Glutamatergic neuron (in vitro differentiated cells): ENCODE results near the gene PPP1R7. TPM values are rescaled to one million over a fixed set of nuclear protein-coding genes. Genes with fewer than 3 reads are reported as not detected.

ENCODE experiments used
- DNase-seq: peaks from one replicate; pipeline ENCODE4 v3.0.0; 2022
- H3K27ac Mint-ChIP-seq: one replicate; pipeline ENCODE4 v1.8.0; 2020; ENCODE audit warnings: mild to moderate bottlenecking, mixed read lengths, inconsistent platforms; ENCODE audit not compliant: unreplicated experiment
- H3K27me3 Mint-ChIP-seq: one replicate; pipeline ENCODE4 v1.8.0; 2020; ENCODE audit warnings: mild to moderate bottlenecking, moderate library complexity, mixed read lengths, inconsistent platforms; ENCODE audit not compliant: unreplicated experiment
- H3K36me3 Mint-ChIP-seq: one replicate; pipeline ENCODE4 v1.8.0; 2020; ENCODE audit warnings: mild to moderate bottlenecking, mixed read lengths, inconsistent platforms; ENCODE audit not compliant: unreplicated experiment
- H3K4me1 Mint-ChIP-seq: one replicate; pipeline ENCODE4 v1.8.0; 2020; ENCODE audit warnings: mild to moderate bottlenecking, low read depth, mixed read lengths, inconsistent platforms; ENCODE audit not compliant: unreplicated experiment
- H3K4me3 Mint-ChIP-seq: one replicate; pipeline ENCODE4 v1.8.0; 2020; ENCODE audit warnings: mild to moderate bottlenecking, mixed read lengths, inconsistent platforms; ENCODE audit not compliant: unreplicated experiment
- H3K9me3 Mint-ChIP-seq: one replicate; pipeline ENCODE4 v1.8.0; 2020; ENCODE audit warnings: mild to moderate bottlenecking, moderate library complexity, mixed read lengths, inconsistent platforms; ENCODE audit not compliant: unreplicated experiment
- CTCF ChIP-seq: fragments of 200-600 bp; sonication (generic); IDR thresholded peaks from one replicate; pipeline ENCODE4 v1.5.0; 2021; ENCODE audit not compliant: partially characterized antibody, unreplicated experiment
- total RNA-seq: library from RNA; stranded (reverse); fragmentation: NEBNext Ultra II Directional; extraction: Animal tissue kit (Norgen Biotek cat#: 25700); gene quantifications from one replicate; pipeline ENCODE4 v1.2.1, GENCODE V29; 2021; ENCODE audit not compliant: unreplicated experiment

PPP1R7 gene
- total RNA-seq, 1 donor from 2014 or later = 53.9 TPM

- peaks cover 3% of the 10 kb centered on the region for H3K36me3 Mint-ChIP-seq
Observed at GRCh38 chr2:241225983-241226382, 75.7 kb downstream of the PPP1R7 start.

GRCh38 chr2:241226723-241227572, 76.7 kb downstream of the PPP1R7 start:
- TF ChIP-seq CTCF = no peak
- H3K27me3 Mint-ChIP-seq = peaks cover 11% of the 10 kb centered on the region
- peaks cover 17% of the 10 kb centered on the region for H3K9me3 Mint-ChIP-seq
- H3K27ac Mint-ChIP-seq = no peak overlapping the region
- no peak for DNase-seq
- H3K36me3 Mint-ChIP-seq = peaks cover 3% of the 10 kb centered on the region
- H3K4me3 Mint-ChIP-seq = no peak overlapping the region
- peaks cover 18% of the 10 kb centered on the region for H3K4me1 Mint-ChIP-seq

More at GRCh38 chr2:241225983-241226382, 75.7 kb downstream of the PPP1R7 start:
- Mint-ChIP-seq H3K27ac (no peak overlapping the region), H3K4me1 (peaks cover 18% of the 10 kb centered on the region), H3K27me3 (peaks cover 6% of the 10 kb centered on the region), H3K4me3 (no peak overlapping the region), H3K9me3 (peaks cover 17% of the 10 kb centered on the region)
- TF ChIP-seq CTCF = no peak
- no peak for DNase-seq

DNA sequence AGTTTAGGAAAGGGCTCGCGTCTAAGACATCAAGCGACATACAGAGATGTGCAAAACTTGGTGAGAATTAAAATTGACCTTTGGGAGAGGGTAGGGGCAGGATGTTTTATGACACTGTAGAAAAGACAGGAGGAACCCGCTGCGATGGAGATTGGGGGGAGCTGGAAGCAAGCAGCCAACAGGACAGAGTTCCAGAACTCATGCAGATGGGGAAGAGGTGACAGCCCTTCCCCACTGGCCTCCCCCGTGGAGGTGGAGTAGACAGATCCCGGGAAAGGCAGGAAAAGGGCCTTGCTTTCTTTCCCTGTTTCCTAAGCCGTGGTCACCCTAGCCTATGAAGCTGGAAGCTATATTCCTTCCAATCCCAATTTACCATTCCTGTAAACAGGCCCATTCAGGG, 77.3 kb downstream of the PPP1R7 start:
- peaks cover 14% of the 10 kb centered on the region for H3K9me3 Mint-ChIP-seq

DNA sequence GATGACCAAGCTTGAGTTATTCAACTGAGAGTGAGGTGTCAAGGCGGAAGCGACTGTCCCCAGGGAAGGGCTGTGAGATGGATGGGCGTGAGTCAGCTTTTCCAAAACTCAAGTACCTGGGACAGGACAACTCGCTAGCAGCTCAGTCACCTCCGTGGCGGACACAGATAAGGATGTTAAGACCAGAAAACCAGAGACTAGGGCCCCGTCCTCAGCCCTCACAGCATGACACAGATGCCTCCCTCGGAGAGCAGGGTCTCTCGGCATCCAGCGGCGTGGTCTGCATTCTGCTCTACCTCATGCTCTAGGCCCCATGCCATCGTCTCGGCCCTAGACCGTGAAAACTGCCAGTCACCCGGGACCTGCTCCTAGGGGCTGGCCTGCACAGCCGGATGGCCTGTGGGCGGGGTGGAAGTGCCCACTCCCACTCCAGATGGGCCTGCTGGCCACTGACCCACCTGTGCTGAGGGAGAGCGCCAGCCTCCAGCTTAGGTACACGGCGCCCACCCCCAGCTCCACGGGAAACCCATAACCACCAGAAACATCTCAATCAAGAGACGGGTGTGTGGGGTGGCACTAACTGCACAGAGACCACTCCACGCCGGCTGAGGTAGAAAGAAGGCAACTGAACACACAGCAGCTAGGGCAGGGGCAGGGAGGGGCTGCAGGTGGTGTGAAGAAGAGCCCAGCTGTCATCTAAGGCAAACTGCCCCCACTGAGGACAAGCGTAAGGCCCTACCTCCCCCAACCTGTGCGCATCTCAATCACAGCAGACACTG, 78.0 kb downstream of the PPP1R7 start:
- Mint-ChIP-seq H3K27ac (no peak overlapping the region), H3K9me3 (peaks cover 10% of the 10 kb centered on the region), H3K4me3 (no peak overlapping the region), H3K4me1 (peaks cover 16% of the 10 kb centered on the region), H3K27me3 (peaks cover 14% of the 10 kb centered on the region), H3K36me3 (peaks cover 3% of the 10 kb centered on the region)
- no peak for TF ChIP-seq CTCF
- DNase-seq = no peak

More for the DNA sequence above, 77.3 kb downstream of the PPP1R7 start:
- TF ChIP-seq CTCF = no peak
- Mint-ChIP-seq H3K36me3 (peaks cover 3% of the 10 kb centered on the region), H3K27me3 (peaks cover 13% of the 10 kb centered on the region), H3K27ac (no peak overlapping the region), H3K4me1 (peaks cover 18% of the 10 kb centered on the region), H3K4me3 (no peak overlapping the region)
- DNase-seq = no peak
